ENCODE data around the gene IFT88.

The IFT88 gene

DNA sequence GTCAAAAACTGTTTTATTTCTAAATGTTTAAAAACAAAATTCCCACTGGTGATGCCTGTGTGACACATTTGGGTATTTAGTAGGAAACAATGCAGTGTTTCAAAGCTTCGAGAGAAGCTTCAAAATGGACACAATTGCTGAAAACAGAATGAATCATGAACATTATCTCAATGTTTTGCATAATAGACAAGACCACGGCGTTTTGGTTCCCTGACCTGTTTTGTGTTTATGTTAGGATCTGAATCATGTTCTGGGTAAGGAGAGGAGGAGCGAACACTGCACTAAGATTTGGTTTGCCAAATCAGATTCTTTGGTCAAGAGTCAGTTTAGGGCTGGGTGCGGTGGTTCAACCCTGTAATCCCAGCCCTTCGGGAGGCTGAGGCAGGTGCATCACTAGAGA lies 42.2 kb downstream of the IFT88 start:
- POLR2A ChIA-PET: no interaction called here
- CTCF ChIA-PET: no interaction called here
- DNase-seq (ENCODE audit: extremely low spot score): no peak
- no peak for TF ChIP-seq CTCF (IDR thresholded peaks at IDR 0.05; ENCODE audit: control extremely low read depth, extremely low read depth, low read depth, missing control alignments)

- DNase-seq (ENCODE audit: extremely low spot score): no peak
- POLR2A ChIA-PET: no interaction called here
- CTCF ChIA-PET: no interaction called here
- TF ChIP-seq CTCF (IDR thresholded peaks at IDR 0.05; ENCODE audit: control extremely low read depth, extremely low read depth, low read depth, missing control alignments): no peak
Measured at GRCh38 chr13:20610006-20610405, 43.0 kb downstream of the IFT88 start.

DNA sequence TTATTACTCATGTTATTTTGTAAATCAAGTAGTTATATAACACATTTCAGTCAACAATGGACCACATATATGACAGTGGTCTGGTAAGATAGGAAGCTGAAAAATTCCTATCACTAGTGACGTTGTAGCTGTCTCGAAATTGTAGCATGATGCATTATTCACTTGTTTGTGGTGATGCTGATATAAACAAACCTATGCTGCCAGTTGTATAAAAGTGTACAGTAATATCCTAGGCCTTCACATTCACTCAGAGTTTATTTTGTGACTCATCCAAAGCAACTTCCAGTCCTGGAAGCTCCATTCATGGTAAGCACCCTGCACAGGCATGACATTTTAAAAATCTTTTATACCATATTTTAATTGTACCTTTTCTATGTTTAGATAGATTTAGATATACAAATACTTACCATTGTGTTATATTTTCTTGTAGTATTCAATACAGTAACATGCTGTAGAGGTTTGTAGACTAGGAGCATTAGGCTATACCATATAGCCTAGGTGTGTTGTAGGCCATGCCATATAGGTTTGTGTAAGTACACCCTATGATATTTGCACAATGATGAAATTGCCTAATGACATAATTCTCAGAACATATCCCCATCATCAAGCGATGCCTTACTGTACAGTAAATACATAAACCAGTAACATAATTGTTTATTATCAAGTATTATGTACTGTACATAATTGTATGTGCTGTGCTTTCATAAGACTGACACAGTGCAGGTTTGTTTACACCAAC lies 49.3 kb downstream of the IFT88 start:
- POLR2A ChIA-PET: no interaction called here

GRCh38 chr13:20623000-20623399 lies 56.0 kb downstream of the IFT88 start:
- no peak for TF ChIP-seq CTCF (IDR thresholded peaks at IDR 0.05; ENCODE audit: control extremely low read depth, extremely low read depth, low read depth, missing control alignments)
- no peak for DNase-seq (ENCODE audit: extremely low spot score)
- CTCF ChIA-PET: no interaction called here
- POLR2A ChIA-PET: no interaction called here

More for the DNA sequence above, 49.3 kb downstream of the IFT88 start:
- DNase-seq (ENCODE audit: extremely low spot score): no peak
- CTCF ChIA-PET: no interaction called here
- no peak for TF ChIP-seq CTCF (IDR thresholded peaks at IDR 0.05; ENCODE audit: control extremely low read depth, extremely low read depth, low read depth, missing control alignments)

DNA sequence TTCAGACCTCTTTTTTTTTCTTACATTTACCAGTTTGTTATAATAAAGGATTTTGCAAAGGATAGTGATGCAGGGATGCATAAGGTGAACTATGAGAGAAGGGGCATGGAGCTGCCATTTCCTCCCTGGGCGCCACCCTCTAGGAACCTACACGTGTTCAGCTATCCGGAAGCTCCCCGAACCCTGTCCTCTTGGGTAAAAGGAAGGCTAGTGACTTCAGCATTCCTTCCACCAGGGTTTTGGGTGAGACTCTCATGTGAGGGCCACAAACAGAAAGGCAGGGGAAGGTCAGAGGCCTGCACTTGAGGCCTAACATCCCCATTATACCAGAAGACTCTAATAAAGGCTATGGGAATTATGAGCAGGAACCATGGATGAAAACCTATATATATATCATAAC lies 57.3 kb downstream of the IFT88 start:
- no peak for TF ChIP-seq CTCF (IDR thresholded peaks at IDR 0.05; ENCODE audit: control extremely low read depth, extremely low read depth, low read depth, missing control alignments)
- POLR2A ChIA-PET: no interaction called here
- no peak for DNase-seq (ENCODE audit: extremely low spot score)
- CTCF ChIA-PET: no interaction called here

- ChIA-PET POLR2A (no interaction called here), CTCF (interaction anchor here (0.7 kb wide), 1 partner anchor 9 kb away, joined by 3 read pairs; no protein-coding TSS in a partner anchor)
- no peak for TF ChIP-seq CTCF (IDR thresholded peaks at IDR 0.05; ENCODE audit: control extremely low read depth, extremely low read depth, low read depth, missing control alignments)
- no peak for DNase-seq (ENCODE audit: extremely low spot score)
Measured at GRCh38 chr13:20633802-20634201, 66.8 kb downstream of the IFT88 start.
